DMS153 treated with DMSO at 0.1 percent for 48 hours (cell line): Measurements from ENCODE around the gene CTNNA2.
"Not testable (repeated sequence)": the region's sequence is repeated elsewhere in the genome, so short reads cannot be mapped to it uniquely, and the experiment has no call there.

ENCODE experiments used
- DNase-seq: peaks from one replicate; lab custom pipeline; 2025; ENCODE audit not compliant: unreplicated experiment; lab: John Stamatoyannopoulos, UW

The CTNNA2 gene

GRCh38 chr2:80019571-80020460 lies 507.0 kb downstream of the CTNNA2 start:
- DNase-seq, result peak; percentile 56

GRCh38 chr2:80022018-80022417 lies 509.2 kb downstream of the CTNNA2 start:
- DNase-seq, result no peak

GRCh38 chr2:80026040-80026729 lies 513.3 kb downstream of the CTNNA2 start:
- DNase-seq, result no peak

GRCh38 chr2:80028051-80028450 lies 515.2 kb downstream of the CTNNA2 start:
- DNase-seq, result no peak

GRCh38 chr2:80028584-80028983 lies 515.7 kb downstream of the CTNNA2 start:
- DNase-seq, result no peak

- DNase-seq, result no peak
These were observed 517.3 kb downstream of the CTNNA2 start for GRCh38 chr2:80030135-80030534.

- not testable (repeated sequence) for DNase-seq
These were observed 519.8 kb downstream of the CTNNA2 start for GRCh38 chr2:80032684-80033083.

- DNase-seq, result no peak
These were observed 523.0 kb downstream of the CTNNA2 start for GRCh38 chr2:80035749-80036285.

- no peak for DNase-seq
These were observed 524.5 kb downstream of the CTNNA2 start for GRCh38 chr2:80037310-80037709.

GRCh38 chr2:80040226-80040625 lies 527.4 kb downstream of the CTNNA2 start:
- no peak for DNase-seq

- no peak for DNase-seq
These were observed 529.8 kb downstream of the CTNNA2 start for GRCh38 chr2:80042635-80043034.

GRCh38 chr2:80048296-80048695 lies 535.4 kb downstream of the CTNNA2 start:
- no peak for DNase-seq

- DNase-seq, result no peak
These were observed 537.4 kb downstream of the CTNNA2 start for GRCh38 chr2:80050246-80050645.

GRCh38 chr2:80053522-80054345 lies 540.9 kb downstream of the CTNNA2 start:
- peak; percentile 48 for DNase-seq

- peak; percentile 48 for DNase-seq
These were observed 541.5 kb downstream of the CTNNA2 start for GRCh38 chr2:80054346-80054675.

- DNase-seq, result no peak
These were observed 545.1 kb downstream of the CTNNA2 start for GRCh38 chr2:80057956-80058355.

- DNase-seq, result no peak
These were observed 545.7 kb downstream of the CTNNA2 start for GRCh38 chr2:80058562-80058961.

- no peak for DNase-seq
These were observed 546.6 kb downstream of the CTNNA2 start for GRCh38 chr2:80059447-80059846.

GRCh38 chr2:80061881-80062280 lies 549.0 kb downstream of the CTNNA2 start:
- no peak for DNase-seq

- DNase-seq, result no peak
These were observed 549.4 kb downstream of the CTNNA2 start for GRCh38 chr2:80062298-80062697.

- peak; percentile 48 for DNase-seq
These were observed 555.3 kb downstream of the CTNNA2 start for GRCh38 chr2:80068038-80068731.
